CD14-positive monocyte (primary cell): ENCODE data around the gene PDE8B. TPM values are rescaled to one million over a fixed set of nuclear protein-coding genes. Genes with fewer than 3 reads are reported as not detected.

Experiments
- DNase-seq, 3 donors: peaks; one replicate each; pipeline ENCODE4 v3.0.0-alpha.2; 2011 to 2022
- H2AFZ ChIP-seq: 2 replicates; pipeline ENCODE4 v1.6.0; 2012; ENCODE audit warnings: mild to moderate bottlenecking, low read depth, low read length, inconsistent platforms; ENCODE audit not compliant: insufficient read depth, poor library complexity, severe bottlenecking
- H3K27ac ChIP-seq, 2 donors: 1 replicate in 1 of 2; 2 replicates in 1 of 2; pipeline ENCODE4 v1.5.1; 2012 to 2013; ENCODE audit warnings: low read length in 2 of 2, control low read depth in 1 of 2, inconsistent platforms in 1 of 2, low read depth in 1 of 2, mild to moderate bottlenecking in 1 of 2
- H3K27me3 ChIP-seq, 2 donors: one replicate each; pipeline versions ENCODE4 v1.6.0 to v1.6.1; 2011 to 2013; ENCODE audit warnings: low read length in 2 of 2; ENCODE audit not compliant: control insufficient read depth in 2 of 2, insufficient read depth in 2 of 2
- H3K36me3 ChIP-seq, 2 donors: replicated peaks in 1 of 2; 1 replicate in 1 of 2; 2 replicates in 1 of 2; pipeline versions ENCODE4 v1.5.1 to v1.6.1; 2012 to 2013; ENCODE audit warnings: low read length in 2 of 2, control low read depth in 1 of 2, inconsistent platforms in 1 of 2, mild to moderate bottlenecking in 1 of 2; ENCODE audit not compliant: insufficient read depth in 2 of 2, control insufficient read depth in 1 of 2
- H3K4me1 ChIP-seq, 2 donors: 1 replicate in 1 of 2; 2 replicates in 1 of 2; pipeline versions ENCODE4 v1.5.1 to v1.6.1; 2012 to 2013; ENCODE audit warnings: low read length in 2 of 2, control low read depth in 1 of 2, inconsistent platforms in 1 of 2, mild to moderate bottlenecking in 1 of 2, moderate library complexity in 1 of 2; ENCODE audit not compliant: insufficient read depth in 2 of 2, control insufficient read depth in 1 of 2
- H3K4me2 ChIP-seq: replicated peaks from 2 replicates; pipeline ENCODE3; 2012; ENCODE audit warnings: low read length, moderate library complexity, mild to moderate bottlenecking; ENCODE audit not compliant: poor library complexity, severe bottlenecking; ENCODE audit errors: extremely low read depth
- H3K4me3 ChIP-seq, 3 experiments: fragments of 200-600 bp in 1 of 3; sonication (generic) in 1 of 3; replicated peaks in 1 of 3; 1 replicate in 2 of 3; 2 replicates in 1 of 3; pipeline ENCODE4 v1.5.1; 2011 to 2013; ENCODE audit warnings: low read length in 3 of 3, mild to moderate bottlenecking in 3 of 3, control low read depth in 2 of 3, low read depth in 2 of 3, inconsistent platforms in 1 of 3, moderate library complexity in 1 of 3
- H3K79me2 ChIP-seq: 2 replicates; pipeline ENCODE4 v1.6.0; 2012; ENCODE audit warnings: mild to moderate bottlenecking, control low read depth, inconsistent platforms, low read length, moderate library complexity; ENCODE audit not compliant: insufficient read depth
- H3K9ac ChIP-seq: 2 replicates; pipeline ENCODE4 v1.6.0; 2017; ENCODE audit warnings: low read length, mild to moderate bottlenecking; ENCODE audit not compliant: insufficient read depth, poor library complexity, severe bottlenecking
- H3K9me3 ChIP-seq, 2 donors: replicated peaks in 1 of 2; 1 replicate in 1 of 2; 2 replicates in 1 of 2; pipeline versions ENCODE4 v1.5.1 to v1.6.1; 2012 to 2013; ENCODE audit warnings: low read length in 2 of 2, control low read depth in 1 of 2; ENCODE audit not compliant: control insufficient read depth in 1 of 2, insufficient read depth in 1 of 2
- H4K20me1 ChIP-seq: 2 replicates; pipeline ENCODE4 v1.6.0; 2012; ENCODE audit warnings: mild to moderate bottlenecking, low read length, control low read depth, moderate library complexity; ENCODE audit not compliant: insufficient read depth
- H3K27ac Mint-ChIP-seq, 7 donors: one replicate each; pipeline ENCODE4 v1.8.0; 2020; ENCODE audit warnings: mild to moderate bottlenecking in 7 of 7, mixed read lengths in 7 of 7, moderate library complexity in 6 of 7, inconsistent platforms in 2 of 7
- H3K27me3 Mint-ChIP-seq, 3 donors: one replicate each; pipeline ENCODE4 v1.8.0; 2021 to 2022; ENCODE audit warnings: low read depth in 3 of 3, mild to moderate bottlenecking in 3 of 3, mixed read lengths in 3 of 3, moderate library complexity in 3 of 3, inconsistent platforms in 1 of 3
- H3K36me3 Mint-ChIP-seq, 2 donors: one replicate each; pipeline ENCODE4 v1.8.0; 2020; ENCODE audit warnings: mixed read lengths in 2 of 2, inconsistent platforms in 1 of 2, mild to moderate bottlenecking in 1 of 2
- H3K4me1 Mint-ChIP-seq: one replicate; pipeline ENCODE4 v1.8.0; 2020; ENCODE audit warnings: mild to moderate bottlenecking, mixed read lengths
- H3K4me3 Mint-ChIP-seq, 2 donors: one replicate each; pipeline ENCODE4 v1.8.0; 2020; ENCODE audit warnings: mild to moderate bottlenecking in 2 of 2, mixed read lengths in 2 of 2, moderate library complexity in 1 of 2
- H3K9me3 Mint-ChIP-seq, 7 donors: one replicate each; pipeline ENCODE4 v1.8.0; 2020 to 2022; ENCODE audit warnings: mixed read lengths in 7 of 7, mild to moderate bottlenecking in 6 of 7, moderate library complexity in 6 of 7, inconsistent platforms in 2 of 7
- WGBS: methylation state at CpG from one replicate; pipeline ENCODE4 v1.1.5; 2013; ENCODE audit warnings: missing lambda C conversion rate; ENCODE audit not compliant: insufficient coverage; 5-methylcytosine and 5-hydroxymethylcytosine counted together
- intact Hi-C, 2 donors: fragments of 100-400 bp; cut with micrococcal nuclease; formaldehyde crosslinking; loops; one replicate each; pipeline versions ENCODE4 v1.15.0 to v1.15.1; 2023
- polyA plus RNA-seq, 3 donors: library from polyadenylated mRNA; depleted of rRNA in 1 of 3; unstranded in 2 of 3; stranded (reverse) in 1 of 3; fragments of 300-500 nt in 2 of 3; fragments of >200 nt in 1 of 3; fragmentation: Illumina TruSeq in 2 of 3; gene quantifications; 1 replicate in 2 of 3; 2 replicates in 1 of 3; pipeline ENCODE4 v1.2.3, GENCODE V29; 2012 to 2021
- TF ChIP-seq, protein P1 (sequence below): fragments of 200-600 bp; IDR thresholded peaks from one replicate; pipeline ENCODE4 v1.8.0; 2022; ENCODE audit warnings: antibody characterized with exemption, mild to moderate bottlenecking

The PDE8B gene
- polyA plus RNA-seq, 3 donors = 0.11 to 0.61 (median 0.29) TPM

DNA sequence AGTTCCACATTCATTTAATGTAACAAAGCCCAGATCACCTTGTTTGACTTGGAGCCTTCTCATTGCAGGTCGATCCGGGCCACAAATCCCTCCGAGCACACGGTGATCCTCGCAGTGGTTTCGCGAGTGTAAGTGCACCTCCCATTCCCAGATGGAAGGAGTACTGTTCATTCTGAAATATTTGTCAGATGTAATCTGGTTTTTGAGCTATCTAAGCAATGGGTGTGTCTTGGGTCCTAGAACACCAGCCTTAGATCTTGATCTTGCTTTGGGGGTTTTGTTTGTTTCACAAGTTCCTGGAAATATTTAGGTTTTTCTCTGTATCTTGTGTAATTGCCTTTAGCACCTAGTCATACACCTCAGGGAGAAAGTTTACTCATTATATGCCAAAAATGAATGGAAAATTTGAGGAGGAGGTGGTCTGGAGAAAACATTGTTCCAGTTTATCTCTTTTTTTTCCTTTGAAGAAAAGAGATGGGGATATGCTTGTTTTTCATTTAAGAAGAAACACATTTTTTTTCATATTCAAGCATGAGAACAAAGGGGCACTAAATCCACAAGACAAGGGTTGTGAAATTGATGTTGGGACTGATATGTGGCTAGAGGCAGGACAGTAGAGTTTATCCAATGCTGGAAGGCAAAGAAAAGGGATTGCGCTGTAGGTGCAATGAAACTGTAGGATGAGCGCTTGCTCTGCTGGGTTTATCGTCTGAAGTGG is 118.6 kb downstream of the PDE8B start:
- Histone ChIP-seq H3K79me2 (no peaks in the 10 kb centered on the region), H3K4me3 (no peak overlapping the region), H3K9me3 (no peaks in the 10 kb centered on the region), H3K4me1 (no peaks in the 10 kb centered on the region), H3K9ac (no peak overlapping the region), H3K4me2 (no peak overlapping the region), H4K20me1 (no peaks in the 10 kb centered on the region), H3K36me3 (no peaks in the 10 kb centered on the region), H3K27me3 (no peaks in the 10 kb centered on the region), H2AFZ (no peak overlapping the region), H3K27ac (no peak overlapping the region)
- no peaks in the 10 kb centered on the region for H3K36me3 Mint-ChIP-seq
- intact Hi-C loops = no loop called here
- H3K4me3 Mint-ChIP-seq = no peak overlapping the region
- DNase-seq = no peak
- TF ChIP-seq, protein P1, sequence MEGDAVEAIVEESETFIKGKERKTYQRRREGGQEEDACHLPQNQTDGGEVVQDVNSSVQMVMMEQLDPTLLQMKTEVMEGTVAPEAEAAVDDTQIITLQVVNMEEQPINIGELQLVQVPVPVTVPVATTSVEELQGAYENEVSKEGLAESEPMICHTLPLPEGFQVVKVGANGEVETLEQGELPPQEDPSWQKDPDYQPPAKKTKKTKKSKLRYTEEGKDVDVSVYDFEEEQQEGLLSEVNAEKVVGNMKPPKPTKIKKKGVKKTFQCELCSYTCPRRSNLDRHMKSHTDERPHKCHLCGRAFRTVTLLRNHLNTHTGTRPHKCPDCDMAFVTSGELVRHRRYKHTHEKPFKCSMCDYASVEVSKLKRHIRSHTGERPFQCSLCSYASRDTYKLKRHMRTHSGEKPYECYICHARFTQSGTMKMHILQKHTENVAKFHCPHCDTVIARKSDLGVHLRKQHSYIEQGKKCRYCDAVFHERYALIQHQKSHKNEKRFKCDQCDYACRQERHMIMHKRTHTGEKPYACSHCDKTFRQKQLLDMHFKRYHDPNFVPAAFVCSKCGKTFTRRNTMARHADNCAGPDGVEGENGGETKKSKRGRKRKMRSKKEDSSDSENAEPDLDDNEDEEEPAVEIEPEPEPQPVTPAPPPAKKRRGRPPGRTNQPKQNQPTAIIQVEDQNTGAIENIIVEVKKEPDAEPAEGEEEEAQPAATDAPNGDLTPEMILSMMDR = no peak
- no peak overlapping the region for H3K27ac Mint-ChIP-seq
- 97% methylated on average over 5 of the region's 10 CpGs for whole genome bisulfite sequencing
- H3K9me3 Mint-ChIP-seq = no peaks in the 10 kb centered on the region
- peaks cover 0 to 2% (median 0%) of the 10 kb centered on the region in 3 donors for H3K27me3 Mint-ChIP-seq
- no peaks in the 10 kb centered on the region for H3K4me1 Mint-ChIP-seq

DNA sequence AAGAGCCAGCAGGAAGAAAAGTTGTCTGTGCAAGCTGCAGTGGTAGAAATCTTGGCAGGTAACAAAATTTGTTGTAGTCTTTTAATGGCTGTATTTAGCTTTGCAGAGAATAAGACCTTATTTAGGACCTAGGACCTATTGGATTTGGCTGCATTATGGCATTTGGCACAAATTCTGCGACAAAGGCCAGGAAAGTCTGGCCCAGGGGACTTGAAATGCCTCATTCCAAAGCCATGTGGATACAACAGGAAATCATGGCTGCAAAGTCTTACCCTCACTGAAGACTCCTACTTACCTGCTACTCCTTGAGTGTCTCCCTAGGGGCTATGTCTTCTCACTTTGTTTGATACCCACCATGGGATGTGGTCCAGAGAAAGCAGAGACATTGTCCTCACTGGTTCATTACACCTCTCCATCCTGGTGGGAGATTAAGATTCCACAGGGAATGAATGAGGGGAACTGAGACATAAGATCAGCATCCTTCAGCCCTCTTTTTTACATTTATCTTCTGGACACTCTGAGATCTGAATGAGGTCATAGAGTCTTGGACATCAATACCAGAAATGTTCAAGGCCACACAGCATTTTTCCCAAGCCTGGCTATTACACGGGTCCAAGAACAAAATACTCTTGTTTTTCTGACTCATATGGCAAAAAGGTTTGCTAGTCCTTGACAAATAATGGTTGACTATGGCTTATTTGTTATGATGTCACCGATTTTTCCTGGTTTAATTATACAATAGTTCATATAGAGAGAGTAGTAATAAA is 119.4 kb downstream of the PDE8B start:
- Histone ChIP-seq H3K9me3 (no peaks in the 10 kb centered on the region), H3K9ac (no peak overlapping the region), H2AFZ (no peak overlapping the region), H3K4me3 (no peak overlapping the region), H3K27ac (no peak overlapping the region), H3K79me2 (no peaks in the 10 kb centered on the region), H3K36me3 (no peaks in the 10 kb centered on the region), H4K20me1 (no peaks in the 10 kb centered on the region), H3K4me2 (no peak overlapping the region), H3K27me3 (no peaks in the 10 kb centered on the region), H3K4me1 (no peaks in the 10 kb centered on the region)
- Mint-ChIP-seq H3K36me3 (no peaks in the 10 kb centered on the region), H3K4me3 (no peak overlapping the region), H3K4me1 (no peaks in the 10 kb centered on the region), H3K9me3 (no peaks in the 10 kb centered on the region), H3K27ac (no peak overlapping the region), H3K27me3 (peaks cover 0 to 2% (median 0%) of the 10 kb centered on the region in 3 donors)
- TF ChIP-seq, protein P1 = no peak
- no peak for DNase-seq
- WGBS = 100% methylated on average over 1 of the region's 3 CpGs
- intact Hi-C loops = no loop called here
